Caco-2 (cell line): ENCODE data around the gene SH3RF2. TPM values are rescaled to one million over a fixed set of nuclear protein-coding genes. Genes with fewer than 3 reads are reported as not detected.
A peak's percentile ranks its signal among the peaks of the same experiment; 100 is the strongest.

Experiments
- BruUV-seq: library from RNA; stranded (reverse); fragments of 400-500 nt; replicated peaks from 2 replicates; lab custom pipeline; 2021; lab: Mats Ljungman, UMichigan
- CTCF ChIA-PET: fragments of 300-600 bp; sonication (Branson Sonifier 250); formaldehyde crosslinking; loops from one replicate; lab custom pipeline; 2022; ENCODE audit warnings: antibody characterized with exemption; lab: Charles Lee
- POLR2A ChIA-PET: fragments of 300-600 bp; sonication (Branson Sonifier 250); formaldehyde crosslinking; loops from one replicate; lab custom pipeline; 2022; ENCODE audit warnings: antibody characterized with exemption; lab: Charles Lee
- DNase-seq, 2 experiments: peaks; one replicate each; pipeline versions ENCODE4 v3.0.0 to v3.0.0-alpha.2; 2020 to 2022
- H3K27me3 ChIP-seq: replicated peaks from 2 replicates; pipeline ENCODE4 v1.6.0; 2011; ENCODE audit warnings: low read length; ENCODE audit not compliant: control insufficient read depth, insufficient read depth
- H3K36me3 ChIP-seq: 2 replicates; pipeline ENCODE4 v1.5.1; 2011; ENCODE audit warnings: low read length; ENCODE audit not compliant: control insufficient read depth, insufficient read depth
- H3K4me1 ChIP-seq: fragments of 250-450 bp; sonication (Bioruptor Pico); 2 replicates; pipeline ENCODE4 v1.5.1; 2020; ENCODE audit warnings: mild to moderate bottlenecking
- H3K4me3 ChIP-seq: 2 replicates; pipeline ENCODE4 v1.5.1; 2011; ENCODE audit warnings: low read depth, mild to moderate bottlenecking, control low read depth, low read length
- H3K9me3 ChIP-seq: fragments of 250-450 bp; sonication (Bioruptor Pico); 2 replicates; pipeline ENCODE4 v1.5.1; 2020; ENCODE audit warnings: mild to moderate bottlenecking, moderate library complexity
- H3K27ac Mint-ChIP-seq: one replicate; pipeline ENCODE4 v1.8.0; 2022; ENCODE audit warnings: mixed read lengths; ENCODE audit not compliant: unreplicated experiment
- H3K27me3 Mint-ChIP-seq: one replicate; pipeline ENCODE4 v1.8.0; 2022; ENCODE audit warnings: mixed read lengths; ENCODE audit not compliant: insufficient read depth, unreplicated experiment
- H3K36me3 Mint-ChIP-seq: one replicate; pipeline ENCODE4 v1.8.0; 2022; ENCODE audit warnings: mild to moderate bottlenecking, mixed read lengths; ENCODE audit not compliant: insufficient read depth, unreplicated experiment
- H3K4me1 Mint-ChIP-seq: one replicate; pipeline ENCODE4 v1.8.0; 2022; ENCODE audit warnings: low read depth, mixed read lengths; ENCODE audit not compliant: unreplicated experiment
- H3K4me3 Mint-ChIP-seq: one replicate; pipeline ENCODE4 v1.8.0; 2022; ENCODE audit warnings: mild to moderate bottlenecking, moderate library complexity, mixed read lengths; ENCODE audit not compliant: unreplicated experiment
- H3K9me3 Mint-ChIP-seq: one replicate; pipeline ENCODE4 v1.8.0; 2022; ENCODE audit warnings: mixed read lengths; ENCODE audit not compliant: unreplicated experiment
- CTCF ChIP-seq, 2 experiments: fragments of 200-600 bp in 1 of 2; IDR thresholded peaks; 1 replicate in 1 of 2; 2 replicates in 1 of 2; pipeline versions ENCODE4 v1.5.1 to v1.8.0; 2011 to 2022; ENCODE audit warnings: antibody characterized with exemption in 1 of 2, control low read depth in 1 of 2, inconsistent platforms in 1 of 2, low read depth in 1 of 2, low read length in 1 of 2, mild to moderate bottlenecking in 1 of 2, moderate library complexity in 1 of 2; ENCODE audit not compliant: insufficient read depth in 1 of 2, severe bottlenecking in 1 of 2, unreplicated experiment in 1 of 2
- intact Hi-C: fragments of 100-400 bp; cut with micrococcal nuclease; formaldehyde crosslinking; loops from one replicate; pipeline ENCODE4 v1.10.0; 2022; ENCODE audit not compliant: unreplicated experiment
- total RNA-seq: library from RNA; stranded (reverse); gene quantifications from 2 replicates; pipeline ENCODE4 v1.2.3, GENCODE V29; 2022

SH3RF2 gene
- total RNA-seq, 1 experiment from 2014 or later, result 49.4 TPM

- H3K27me3 ChIP-seq, result no peaks in the 10 kb centered on the region
- peaks cover 32% of the 10 kb centered on the region for H3K4me1 Mint-ChIP-seq
- H3K27ac Mint-ChIP-seq, result peak overlapping the region; percentile 73
- intact Hi-C loops, result no loop called here
- H3K27me3 Mint-ChIP-seq, result no peaks in the 10 kb centered on the region
- BruUV-seq, result no TSS peak
- no peaks in the 10 kb centered on the region for H3K9me3 Mint-ChIP-seq
- H3K4me3 ChIP-seq, result no peak overlapping the region
- TF ChIP-seq CTCF (IDR thresholded peaks at IDR 0.05; ENCODE audit: insufficient read depth in 1 of 2, low read depth in 1 of 2, low read length in 1 of 2, severe bottlenecking in 1 of 2, unreplicated experiment in 1 of 2), result peak; percentile 20 to 50
- H3K36me3 ChIP-seq, result peaks cover 9% of the 10 kb centered on the region
- H3K36me3 Mint-ChIP-seq, result peaks cover 26% of the 10 kb centered on the region
- H3K9me3 ChIP-seq, result no peaks in the 10 kb centered on the region
- POLR2A ChIA-PET, result no interaction called here
- CTCF ChIA-PET, result interaction anchor here (0.7 to 1.3 kb wide), 8 partner anchors 8 to 206 kb away, joined by 3 to 8 read pairs (median 4); partner anchors contain the start of gene PRELID2
- H3K4me3 Mint-ChIP-seq, result no peak overlapping the region
- DNase-seq, result peak in 1 of 2 experiments; percentile 31
- peaks cover 38% of the 10 kb centered on the region for H3K4me1 ChIP-seq
Measured at GRCh38 chr5:146041180-146041789, 104.9 kb downstream of the SH3RF2 start.

GRCh38 chr5:146042628-146043279 is 106.4 kb downstream of the SH3RF2 start:
- intact Hi-C loops, result no loop called here
- Mint-ChIP-seq H3K36me3 (peaks cover 21% of the 10 kb centered on the region), H3K27ac (peak overlapping the region; percentile 27), H3K27me3 (no peaks in the 10 kb centered on the region), H3K9me3 (no peaks in the 10 kb centered on the region), H3K4me1 (peaks cover 44% of the 10 kb centered on the region), H3K4me3 (peak overlapping the region; percentile 15)
- Histone ChIP-seq H3K27me3 (no peaks in the 10 kb centered on the region), H3K36me3 (peaks cover 6% of the 10 kb centered on the region), H3K4me3 (no peak overlapping the region), H3K9me3 (no peaks in the 10 kb centered on the region), H3K4me1 (peaks cover 53% of the 10 kb centered on the region)
- no peak for TF ChIP-seq CTCF (IDR thresholded peaks at IDR 0.05; ENCODE audit: insufficient read depth in 1 of 2, low read depth in 1 of 2, low read length in 1 of 2, severe bottlenecking in 1 of 2, unreplicated experiment in 1 of 2)
- BruUV-seq, result no TSS peak
- CTCF ChIA-PET, result interaction anchor here (0.6 to 0.7 kb wide), 2 partner anchors 18 to 107 kb away, joined by 3 to 4 read pairs; partner anchors contain the start of gene SH3RF2
- POLR2A ChIA-PET, result no interaction called here
- DNase-seq, result no peak

- H3K4me1 Mint-ChIP-seq, result peaks cover 53% of the 10 kb centered on the region
- ChIA-PET POLR2A (no interaction called here), CTCF (no interaction called here)
- BruUV-seq, result no TSS peak
- H3K36me3 ChIP-seq, result peaks cover 6% of the 10 kb centered on the region
- TF ChIP-seq CTCF (IDR thresholded peaks at IDR 0.05; ENCODE audit: insufficient read depth in 1 of 2, low read depth in 1 of 2, low read length in 1 of 2, severe bottlenecking in 1 of 2, unreplicated experiment in 1 of 2), result no peak
- intact Hi-C loops, result no loop called here
- H3K9me3 ChIP-seq, result no peaks in the 10 kb centered on the region
- no peak overlapping the region for H3K4me3 ChIP-seq
- no peaks in the 10 kb centered on the region for H3K27me3 Mint-ChIP-seq
- peaks cover 26% of the 10 kb centered on the region for H3K36me3 Mint-ChIP-seq
- peaks cover 54% of the 10 kb centered on the region for H3K4me1 ChIP-seq
- no peaks in the 10 kb centered on the region for H3K9me3 Mint-ChIP-seq
- no peak overlapping the region for H3K4me3 Mint-ChIP-seq
- no peak for DNase-seq
- H3K27me3 ChIP-seq, result no peaks in the 10 kb centered on the region
- no peak overlapping the region for H3K27ac Mint-ChIP-seq
Measured at GRCh38 chr5:146043722-146044121, 107.3 kb downstream of the SH3RF2 start.
